Choroid plexus epithelial cell (primary cell): ENCODE data around the gene GNB5.

Source experiments
- DNase-seq: peaks from one replicate; pipeline ENCODE4 v3.0.0-alpha.2; 2010; ENCODE audit warnings: low read depth
- H3K4me3 ChIP-seq: 2 replicates; pipeline ENCODE4 v1.5.1; 2011; ENCODE audit warnings: low read depth, mild to moderate bottlenecking, control low read depth, low read length, moderate library complexity
- TF ChIP-seq, protein P1 (sequence below): conservative IDR thresholded peaks from 2 replicates; pipeline ENCODE4 v1.5.1; 2011; ENCODE audit warnings: low read depth, mild to moderate bottlenecking, control low read depth, inconsistent platforms, low read length, moderate library complexity

GNB5 gene

DNA sequence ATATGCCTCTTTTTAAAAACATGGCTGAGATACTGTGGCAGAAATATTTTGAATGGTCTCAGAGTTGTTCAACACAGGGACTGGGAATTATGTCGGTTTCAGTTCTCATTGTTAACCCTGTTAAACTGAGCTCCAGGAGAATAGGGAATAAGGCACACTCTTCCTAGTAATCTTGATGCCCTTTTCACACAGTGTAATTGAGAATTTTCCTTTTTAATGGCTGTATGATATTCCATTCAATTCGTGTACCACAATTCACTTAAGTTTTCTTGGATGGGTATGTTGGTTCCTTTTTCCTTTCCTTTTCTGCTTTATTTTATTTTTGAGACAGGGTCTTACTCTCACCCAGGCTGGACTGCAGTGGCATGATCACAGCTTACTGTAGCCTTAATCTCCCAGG, 44.9 kb downstream of the GNB5 start:
- TF ChIP-seq, protein P1, sequence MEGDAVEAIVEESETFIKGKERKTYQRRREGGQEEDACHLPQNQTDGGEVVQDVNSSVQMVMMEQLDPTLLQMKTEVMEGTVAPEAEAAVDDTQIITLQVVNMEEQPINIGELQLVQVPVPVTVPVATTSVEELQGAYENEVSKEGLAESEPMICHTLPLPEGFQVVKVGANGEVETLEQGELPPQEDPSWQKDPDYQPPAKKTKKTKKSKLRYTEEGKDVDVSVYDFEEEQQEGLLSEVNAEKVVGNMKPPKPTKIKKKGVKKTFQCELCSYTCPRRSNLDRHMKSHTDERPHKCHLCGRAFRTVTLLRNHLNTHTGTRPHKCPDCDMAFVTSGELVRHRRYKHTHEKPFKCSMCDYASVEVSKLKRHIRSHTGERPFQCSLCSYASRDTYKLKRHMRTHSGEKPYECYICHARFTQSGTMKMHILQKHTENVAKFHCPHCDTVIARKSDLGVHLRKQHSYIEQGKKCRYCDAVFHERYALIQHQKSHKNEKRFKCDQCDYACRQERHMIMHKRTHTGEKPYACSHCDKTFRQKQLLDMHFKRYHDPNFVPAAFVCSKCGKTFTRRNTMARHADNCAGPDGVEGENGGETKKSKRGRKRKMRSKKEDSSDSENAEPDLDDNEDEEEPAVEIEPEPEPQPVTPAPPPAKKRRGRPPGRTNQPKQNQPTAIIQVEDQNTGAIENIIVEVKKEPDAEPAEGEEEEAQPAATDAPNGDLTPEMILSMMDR = no peak
- no peak overlapping the region for H3K4me3 ChIP-seq
- DNase-seq = no peak

DNA sequence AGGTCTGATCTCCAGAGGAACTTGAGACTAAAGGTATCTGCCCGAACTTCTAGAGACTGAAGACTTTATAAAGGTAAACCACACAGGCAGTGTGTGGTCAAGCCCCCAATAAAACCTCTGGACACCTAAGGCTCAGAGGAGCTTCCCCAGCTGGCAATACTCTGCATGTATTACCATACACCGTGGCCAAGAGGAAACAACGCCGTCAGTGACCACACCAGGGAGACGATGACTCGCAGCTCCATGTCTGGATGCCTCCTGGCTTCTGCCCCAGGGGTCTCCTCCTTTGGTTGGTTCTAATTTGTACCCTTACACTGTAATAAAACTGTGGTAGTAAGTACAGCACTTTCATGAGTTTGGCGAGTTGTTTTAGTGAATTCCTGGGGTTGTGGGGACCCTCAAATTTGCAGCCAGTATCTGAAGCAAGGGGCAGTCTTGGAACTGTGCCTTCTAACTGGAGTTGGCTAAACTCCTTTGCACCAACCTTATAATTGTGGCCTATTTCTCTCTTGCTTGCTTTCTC, 46.5 kb downstream of the GNB5 start:
- peak; percentile 65 for DNase-seq
- TF ChIP-seq, protein P1 = no peak

DNA sequence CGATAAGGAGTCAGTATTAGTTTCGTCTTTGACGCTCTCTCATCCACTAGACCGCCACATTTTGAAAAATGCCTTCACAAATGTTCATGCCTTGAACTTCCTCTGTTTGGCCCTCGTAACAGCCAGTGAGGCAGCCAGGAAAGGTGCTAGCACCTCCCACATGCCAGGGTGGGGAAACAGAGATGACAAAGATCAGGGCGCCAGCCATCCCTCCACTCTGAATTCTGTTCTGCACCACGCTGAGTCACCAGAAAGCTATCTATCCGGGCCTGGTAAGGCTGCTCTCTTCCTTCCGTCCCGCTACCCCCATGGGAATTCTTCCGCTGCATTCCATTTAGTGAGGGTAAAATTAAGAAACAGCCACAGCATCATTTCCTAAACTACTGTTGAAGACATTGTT, 47.3 kb downstream of the GNB5 start:
- peak; percentile 94 for DNase-seq
- TF ChIP-seq, protein P1 = no peak
- no peak overlapping the region for H3K4me3 ChIP-seq

More for the DNA sequence above, 46.5 kb downstream of the GNB5 start:
- H3K4me3 ChIP-seq = no peak overlapping the region

DNA sequence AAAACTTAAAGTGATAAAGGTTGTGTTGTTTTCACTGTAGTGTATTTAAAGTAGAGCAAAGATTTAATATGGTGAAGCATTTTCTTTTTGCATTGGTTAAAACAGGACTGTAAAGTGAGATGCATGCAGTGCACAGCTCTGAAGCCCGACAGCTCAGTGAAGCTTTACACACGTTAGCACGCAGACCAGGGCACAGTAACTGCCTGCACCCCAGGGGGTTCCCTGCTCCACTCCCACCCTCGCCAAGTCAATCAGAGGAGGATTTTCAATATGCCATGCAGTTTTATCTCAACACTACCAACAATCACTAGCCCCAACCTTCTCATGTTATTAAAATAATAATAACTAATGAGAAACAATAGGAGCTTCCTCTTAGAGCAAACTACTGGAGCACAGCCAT, 50.5 kb downstream of the GNB5 start:
- H3K4me3 ChIP-seq = no peak overlapping the region
- DNase-seq = no peak
- TF ChIP-seq, protein P1 = no peak

DNA sequence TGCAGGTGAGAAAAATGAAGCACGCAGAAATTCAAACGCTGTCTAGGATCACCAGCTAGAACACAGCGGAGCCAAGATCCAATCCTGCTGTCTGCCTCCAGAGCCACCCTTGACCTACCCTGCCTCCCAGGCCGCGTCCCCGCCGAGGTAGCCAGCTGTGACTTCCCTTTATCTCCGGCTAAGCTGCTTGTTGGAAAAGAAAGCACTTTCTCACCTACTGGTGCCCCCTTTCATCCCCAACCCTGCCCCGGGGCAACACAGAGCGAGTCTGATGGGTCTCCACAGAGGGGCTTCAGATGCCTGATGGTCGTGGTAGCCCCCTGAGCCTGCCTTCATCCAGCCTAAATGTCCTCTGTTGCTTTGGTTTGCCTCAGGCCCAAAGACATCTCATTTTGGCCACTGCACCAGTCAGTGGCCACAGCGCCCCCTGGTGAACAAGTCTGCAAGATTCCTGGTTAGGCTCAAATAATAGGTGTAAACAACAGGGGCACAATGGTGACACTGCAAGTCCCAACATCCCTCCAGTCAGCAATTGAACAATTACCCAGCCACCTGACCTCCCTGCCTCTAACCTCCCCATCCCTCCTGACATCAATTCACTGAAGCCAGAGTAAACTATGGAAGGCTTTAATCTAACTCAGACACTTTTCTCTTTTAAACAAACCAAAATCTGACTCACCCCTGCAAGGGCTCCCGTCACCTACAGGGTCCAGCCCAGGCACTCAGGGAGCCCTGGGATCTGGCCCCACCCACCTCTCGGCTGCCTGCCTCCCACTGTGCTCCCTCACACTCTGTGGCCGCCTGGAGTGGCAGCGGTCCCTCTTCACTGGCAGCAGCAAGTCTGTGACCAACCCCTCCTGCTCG, 51.4 kb downstream of the GNB5 start:
- DNase-seq = peak; percentile 81
- no peak overlapping the region for H3K4me3 ChIP-seq
- TF ChIP-seq, protein P1 = peak; percentile 94

DNA sequence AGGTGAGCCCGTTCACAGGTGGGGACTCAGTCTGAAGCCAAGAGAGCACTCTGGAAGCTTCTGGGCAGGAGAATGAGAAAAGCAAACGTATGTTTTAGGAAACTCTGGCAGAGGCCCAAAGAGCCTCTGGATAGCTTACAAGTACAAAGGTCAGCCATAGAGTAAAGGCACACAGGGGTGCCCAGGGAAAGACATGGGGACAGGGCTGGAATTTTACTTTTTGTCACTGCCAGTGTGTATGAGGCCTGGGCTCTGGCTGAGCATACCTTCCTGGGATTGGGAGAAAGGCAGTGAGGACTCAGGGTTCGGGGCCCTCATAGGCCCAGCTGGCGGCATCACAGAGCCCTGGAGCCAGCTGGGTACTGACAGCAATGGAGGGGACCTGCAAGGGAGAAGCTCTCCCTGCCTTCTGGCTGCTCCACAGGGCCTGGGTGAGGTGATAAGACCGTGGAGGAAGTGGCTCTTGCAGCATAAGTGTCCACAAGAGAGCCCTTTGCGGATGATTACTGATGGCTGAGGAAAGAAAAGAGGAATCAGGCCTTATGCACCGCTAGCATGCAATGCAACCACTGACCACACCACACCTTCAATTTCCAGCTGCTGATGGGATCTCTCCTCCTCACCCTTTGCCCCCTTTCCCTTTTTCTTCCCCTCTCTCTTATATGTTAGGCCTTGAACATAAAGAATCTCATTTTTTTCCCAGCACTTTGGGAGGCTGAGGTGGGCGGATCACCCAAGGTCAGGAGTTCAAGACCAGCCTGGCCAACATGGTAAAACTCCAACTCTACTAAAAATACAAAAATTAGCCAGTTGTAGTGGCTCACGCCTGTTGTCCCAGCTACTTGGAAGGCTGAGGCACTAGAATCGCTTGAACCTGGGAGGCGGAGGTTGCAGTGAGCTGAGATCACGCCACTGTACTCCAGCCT, 53.5 kb downstream of the GNB5 start:
- TF ChIP-seq, protein P1 = no peak
- no peak for DNase-seq
- H3K4me3 ChIP-seq = no peak overlapping the region
